Trophoblast cell (in vitro differentiated cells and primary cell): ENCODE data around the gene RTP5.

Experiments used
- DNase-seq, 2 donors: peaks; one replicate each; pipeline ENCODE4 v3.0.0-alpha.2; 2016
- H2AFZ ChIP-seq: 2 replicates; pipeline ENCODE4 v1.6.1; 2013; ENCODE audit warnings: low read length, moderate library complexity, mild to moderate bottlenecking; ENCODE audit not compliant: insufficient read depth, poor library complexity
- H2AK5ac ChIP-seq: 2 replicates; pipeline ENCODE4 v1.6.1; 2013; ENCODE audit warnings: mild to moderate bottlenecking, low read length
- H2BK120ac ChIP-seq: 2 replicates; pipeline ENCODE4 v1.6.1; 2013; ENCODE audit warnings: low read length, mild to moderate bottlenecking, moderate library complexity; ENCODE audit not compliant: insufficient read depth, poor library complexity
- H2BK12ac ChIP-seq: 2 replicates; pipeline ENCODE4 v1.6.1; 2013; ENCODE audit warnings: mild to moderate bottlenecking, low read length, moderate library complexity
- H2BK5ac ChIP-seq: 2 replicates; pipeline ENCODE4 v1.6.1; 2013; ENCODE audit warnings: low read length, low read depth, moderate library complexity, mild to moderate bottlenecking; ENCODE audit not compliant: poor library complexity
- H3K14ac ChIP-seq: 2 replicates; pipeline ENCODE4 v1.6.1; 2013; ENCODE audit warnings: mild to moderate bottlenecking, low read length
- H3K18ac ChIP-seq: 2 replicates; pipeline ENCODE4 v1.6.1; 2013; ENCODE audit warnings: mild to moderate bottlenecking, low read length
- H3K23ac ChIP-seq: 2 replicates; pipeline ENCODE4 v1.6.1; 2013; ENCODE audit warnings: low read length
- H3K27ac ChIP-seq: 2 replicates; pipeline ENCODE4 v1.5.1; 2013; ENCODE audit warnings: low read depth, mild to moderate bottlenecking, inconsistent platforms, low read length, moderate library complexity
- H3K27me3 ChIP-seq: 2 replicates; pipeline ENCODE4 v1.6.1; 2013; ENCODE audit warnings: inconsistent platforms, mild to moderate bottlenecking, low read length, moderate library complexity; ENCODE audit not compliant: insufficient read depth
- H3K36me3 ChIP-seq, 2 experiments: 1 replicate in 1 of 2; 2 replicates in 1 of 2; pipeline ENCODE4 v1.6.1; 2013; ENCODE audit warnings: low read length in 2 of 2, mild to moderate bottlenecking in 2 of 2, moderate library complexity in 1 of 2; ENCODE audit not compliant: insufficient read depth in 2 of 2, control insufficient read depth in 1 of 2
- H3K4ac ChIP-seq: 2 replicates; pipeline ENCODE4 v1.6.1; 2013; ENCODE audit warnings: low read depth, mild to moderate bottlenecking, low read length, moderate library complexity
- H3K4me1 ChIP-seq, 2 experiments: 1 replicate in 1 of 2; 2 replicates in 1 of 2; pipeline ENCODE4 v1.6.1; 2013; ENCODE audit warnings: low read length in 2 of 2, mild to moderate bottlenecking in 2 of 2, moderate library complexity in 1 of 2; ENCODE audit not compliant: insufficient read depth in 2 of 2, control insufficient read depth in 1 of 2
- H3K4me2 ChIP-seq: 2 replicates; pipeline ENCODE4 v1.6.1; 2013; ENCODE audit warnings: inconsistent platforms, mild to moderate bottlenecking, low read length, moderate library complexity
- H3K4me3 ChIP-seq: 2 replicates; pipeline ENCODE4 v1.5.1; 2013; ENCODE audit warnings: mild to moderate bottlenecking, low read depth, low read length, inconsistent platforms
- H3K79me1 ChIP-seq: one replicate; pipeline ENCODE4 v1.6.1; 2013; ENCODE audit warnings: low read length
- H3K79me2 ChIP-seq: 2 replicates; pipeline ENCODE4 v1.6.1; 2013; ENCODE audit warnings: low read length, mild to moderate bottlenecking; ENCODE audit not compliant: control insufficient read depth, insufficient read depth, poor library complexity
- H3K9ac ChIP-seq: 2 replicates; pipeline ENCODE4 v1.6.1; 2013; ENCODE audit warnings: mild to moderate bottlenecking, low read length
- H3K9me3 ChIP-seq: 2 replicates; pipeline ENCODE4 v1.6.1; 2013; ENCODE audit warnings: low read depth, mild to moderate bottlenecking, control low read depth, inconsistent platforms, low read length; ENCODE audit not compliant: insufficient read depth
- H4K12ac ChIP-seq: 2 replicates; pipeline ENCODE4 v1.6.1; 2013; ENCODE audit warnings: low read depth, mild to moderate bottlenecking, low read length, moderate library complexity
- H4K8ac ChIP-seq: 2 replicates; pipeline ENCODE4 v1.6.1; 2013; ENCODE audit warnings: low read depth, mild to moderate bottlenecking, low read length, moderate library complexity
- H4K91ac ChIP-seq: one replicate; pipeline ENCODE4 v1.6.1; 2013; ENCODE audit warnings: low read depth, mild to moderate bottlenecking, low read length, moderate library complexity
- WGBS: extraction: QIAGEN DNeasy Blood & Tissue Kit; methylation state at CpG from one replicate; pipeline ENCODE4 v1.1.7; 2013; ENCODE audit warnings: missing lambda C conversion rate; ENCODE audit not compliant: insufficient read length, insufficient coverage; ENCODE audit errors: extremely low coverage; 5-methylcytosine and 5-hydroxymethylcytosine counted together

Gene RTP5

DNA sequence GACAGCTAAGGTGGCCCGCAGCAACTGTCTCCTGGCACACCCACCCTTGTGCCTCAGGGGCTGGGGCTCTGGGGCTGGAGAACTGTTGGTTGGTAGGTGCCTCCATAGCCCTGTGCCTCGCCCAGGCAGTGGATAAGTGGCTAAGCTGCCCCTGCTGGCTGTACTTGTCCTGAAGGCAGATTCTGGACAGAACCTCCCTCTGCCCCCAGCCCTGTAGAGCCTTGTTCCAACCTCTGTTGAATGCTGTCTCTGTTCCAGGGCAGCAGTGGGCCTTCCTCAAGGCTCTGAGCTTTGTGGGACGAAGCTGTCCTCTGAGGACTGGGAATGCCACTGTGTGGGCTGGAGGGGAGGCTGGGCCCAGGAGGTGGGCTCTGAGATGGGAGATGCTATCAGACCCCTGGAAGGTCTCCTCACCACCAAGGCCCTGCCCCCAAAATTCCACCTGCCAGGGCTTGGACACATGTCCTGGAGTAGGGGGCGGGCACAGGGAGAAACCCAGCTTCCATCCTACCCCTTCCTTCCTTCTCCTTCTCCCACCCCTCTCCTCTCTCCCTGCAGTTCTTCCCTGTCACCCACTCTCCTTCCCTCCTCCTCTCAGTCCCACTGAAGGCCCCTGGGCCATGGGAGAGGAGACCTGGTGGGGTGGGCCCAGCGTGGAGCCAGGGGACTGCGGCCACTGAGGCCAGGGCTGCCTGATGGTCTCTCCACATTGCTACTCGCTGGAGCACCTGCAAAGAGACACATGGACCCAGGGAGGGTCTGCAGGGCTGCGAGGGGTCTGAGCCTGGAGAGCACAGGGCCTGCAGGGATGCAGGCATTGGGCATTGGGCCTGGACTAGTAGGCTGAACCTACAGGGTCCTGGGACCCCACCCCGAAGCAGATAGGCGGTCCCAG is 9.1 kb upstream of the RTP5 start:
- Histone ChIP-seq H3K23ac (no peak overlapping the region), H2BK120ac (no peak overlapping the region), H4K12ac (no peak overlapping the region), H3K79me1 (no peaks in the 10 kb centered on the region), H4K91ac (no peak overlapping the region), H3K27me3 (no peaks in the 10 kb centered on the region), H2BK5ac (no peak overlapping the region), H3K79me2 (no peaks in the 10 kb centered on the region), H3K4me3 (no peak overlapping the region), H3K9ac (no peak overlapping the region), H3K9me3 (peaks cover 13% of the 10 kb centered on the region), H3K36me3 (no peaks in the 10 kb centered on the region), H3K27ac (no peak overlapping the region), H4K8ac (no peak overlapping the region), H3K4me1 (no peaks in the 10 kb centered on the region), H2AFZ (no peak overlapping the region), H2BK12ac (no peak overlapping the region), H3K18ac (no peak overlapping the region), H3K4ac (no peak overlapping the region), H2AK5ac (no peak overlapping the region), H3K14ac (no peak overlapping the region), H3K4me2 (no peak overlapping the region)
- no peak for DNase-seq
- WGBS = no CpG with 5 or more reads among the region's 10 CpGs

DNA sequence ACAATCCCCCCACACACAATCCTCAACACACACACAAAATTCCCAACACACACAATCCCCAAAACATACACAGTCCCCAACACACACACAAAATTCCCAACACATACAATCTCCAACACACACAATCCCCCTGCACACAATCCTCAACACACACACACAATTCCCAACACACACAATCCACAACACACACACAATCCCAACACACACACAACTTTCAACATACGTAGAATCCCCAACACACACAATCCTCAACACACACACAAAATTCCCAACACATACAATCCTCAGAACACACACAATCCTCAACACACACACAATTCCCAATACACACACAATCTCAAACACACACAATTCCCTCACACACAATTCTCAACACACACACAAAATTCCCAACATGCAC is 8.3 kb upstream of the RTP5 start:
- H2AK5ac ChIP-seq = no peak overlapping the region
- H3K4ac ChIP-seq = no peak overlapping the region
- no peak for DNase-seq
- no peak overlapping the region for H4K91ac ChIP-seq
- H4K8ac ChIP-seq = no peak overlapping the region
- peaks cover 19% of the 10 kb centered on the region for H3K9me3 ChIP-seq
- H3K9ac ChIP-seq = no peak overlapping the region
- no peaks in the 10 kb centered on the region for H3K79me1 ChIP-seq
- H3K27me3 ChIP-seq = no peaks in the 10 kb centered on the region
- 100% methylated on average over 1 of the region's 1 CpG for WGBS
- no peaks in the 10 kb centered on the region for H3K4me1 ChIP-seq
- no peak overlapping the region for H2BK12ac ChIP-seq
- no peak overlapping the region for H4K12ac ChIP-seq
- H3K14ac ChIP-seq = no peak overlapping the region
- no peak overlapping the region for H3K18ac ChIP-seq
- no peak overlapping the region for H2AFZ ChIP-seq
- H3K36me3 ChIP-seq = no peaks in the 10 kb centered on the region
- no peak overlapping the region for H3K27ac ChIP-seq
- no peak overlapping the region for H3K23ac ChIP-seq
- no peak overlapping the region for H2BK5ac ChIP-seq
- no peaks in the 10 kb centered on the region for H3K79me2 ChIP-seq
- H3K4me2 ChIP-seq = no peak overlapping the region
- H3K4me3 ChIP-seq = no peak overlapping the region
- H2BK120ac ChIP-seq = no peak overlapping the region

DNA sequence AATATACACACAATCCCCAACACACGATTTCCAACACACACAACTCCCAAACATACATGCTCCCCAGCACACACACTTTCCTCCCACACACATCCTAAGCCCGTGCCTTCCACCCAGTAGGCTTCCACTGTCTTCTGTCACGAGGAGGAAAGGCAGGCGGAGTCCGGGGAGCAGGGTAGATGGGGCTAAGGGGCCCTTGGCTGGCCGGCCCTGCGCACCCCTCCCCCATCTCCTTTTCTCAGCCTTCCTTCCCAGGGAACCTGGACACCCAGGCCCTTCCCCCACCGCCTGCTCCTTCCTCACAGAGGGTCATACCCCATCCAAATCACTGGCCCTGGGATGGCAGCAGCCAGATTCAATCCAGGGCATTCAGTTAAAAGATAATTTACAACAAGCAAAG is 7.4 kb upstream of the RTP5 start:
- Histone ChIP-seq H3K23ac (no peak overlapping the region), H3K14ac (no peak overlapping the region), H2AK5ac (no peak overlapping the region), H3K27ac (no peak overlapping the region), H3K9me3 (peaks cover 19% of the 10 kb centered on the region), H2BK5ac (no peak overlapping the region), H2BK12ac (no peak overlapping the region), H3K4me3 (no peak overlapping the region), H2AFZ (no peak overlapping the region), H4K8ac (no peak overlapping the region), H3K4ac (no peak overlapping the region), H3K4me2 (no peak overlapping the region), H3K27me3 (no peaks in the 10 kb centered on the region), H2BK120ac (no peak overlapping the region), H3K4me1 (no peaks in the 10 kb centered on the region), H3K79me2 (no peaks in the 10 kb centered on the region), H3K79me1 (no peaks in the 10 kb centered on the region), H3K18ac (no peak overlapping the region), H3K36me3 (no peaks in the 10 kb centered on the region), H4K12ac (no peak overlapping the region), H3K9ac (no peak overlapping the region), H4K91ac (no peak overlapping the region)
- WGBS = 100% methylated on average over 2 of the region's 8 CpGs
- DNase-seq = no peak

DNA sequence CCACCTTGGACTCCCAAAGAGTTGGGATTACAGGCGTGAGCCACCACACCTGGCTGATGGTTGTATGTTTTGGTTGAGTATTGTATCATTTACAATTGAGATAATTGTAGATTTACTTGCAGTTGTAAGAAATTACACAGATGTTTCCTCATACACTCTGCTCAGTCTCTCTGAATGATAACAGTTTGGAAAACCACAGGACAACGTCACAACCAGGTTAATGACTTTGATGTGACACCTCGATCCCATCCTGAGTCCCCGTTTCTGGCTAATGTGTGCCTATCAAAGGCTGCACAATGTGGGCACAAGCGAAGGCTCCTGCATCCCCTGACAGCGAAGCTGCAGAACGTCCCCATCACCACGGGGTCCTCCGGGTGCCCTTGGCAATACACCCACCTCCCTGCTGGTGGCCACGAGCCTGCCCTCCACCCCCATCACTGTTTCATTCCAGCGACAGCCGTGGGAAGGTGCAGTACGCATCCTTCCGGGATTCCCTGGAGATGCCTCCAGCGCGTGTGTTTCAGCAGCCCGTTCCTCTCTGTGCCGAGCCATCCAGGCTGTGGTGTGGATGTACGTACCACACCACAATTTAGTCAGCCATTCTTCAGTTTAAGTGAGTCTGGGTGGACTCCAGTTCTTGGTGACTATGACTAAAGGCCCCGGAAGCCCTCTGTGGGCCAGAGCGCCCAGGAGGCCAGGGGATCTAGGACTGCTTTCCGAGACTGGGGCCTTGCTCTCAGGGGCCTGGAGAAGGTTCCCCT is 6.6 kb upstream of the RTP5 start:
- H3K27me3 ChIP-seq = no peaks in the 10 kb centered on the region
- no peak overlapping the region for H3K23ac ChIP-seq
- H3K27ac ChIP-seq = no peak overlapping the region
- no peak overlapping the region for H4K12ac ChIP-seq
- no peak overlapping the region for H2BK5ac ChIP-seq
- no peaks in the 10 kb centered on the region for H3K79me2 ChIP-seq
- no peak overlapping the region for H3K18ac ChIP-seq
- no peak overlapping the region for H3K4me3 ChIP-seq
- no CpG with 5 or more reads among the region's 22 CpGs for WGBS
- no peaks in the 10 kb centered on the region for H3K79me1 ChIP-seq
- no peak overlapping the region for H2AFZ ChIP-seq
- no peak overlapping the region for H3K14ac ChIP-seq
- H3K4ac ChIP-seq = no peak overlapping the region
- H3K4me1 ChIP-seq = no peaks in the 10 kb centered on the region
- no peak overlapping the region for H3K9ac ChIP-seq
- DNase-seq = no peak
- H2BK120ac ChIP-seq = no peak overlapping the region
- no peak overlapping the region for H2AK5ac ChIP-seq
- no peak overlapping the region for H3K4me2 ChIP-seq
- no peak overlapping the region for H4K91ac ChIP-seq
- H3K9me3 ChIP-seq = peaks cover 19% of the 10 kb centered on the region
- H2BK12ac ChIP-seq = no peak overlapping the region
- no peak overlapping the region for H4K8ac ChIP-seq
- H3K36me3 ChIP-seq = no peaks in the 10 kb centered on the region
